KOPT-K1 (cell line): ENCODE measurements around the gene SLC44A1.

Experiments used
- H3K27ac ChIP-seq: fragments of 200-600 bp; sonication (generic); 2 replicates; pipeline ENCODE4 v1.5.1; 2016; ENCODE audit warnings: antibody characterized with exemption, mild to moderate bottlenecking, low read depth, low read length; ENCODE audit not compliant: poor library complexity, severe bottlenecking
- H3K36me3 ChIP-seq: fragments of 200-600 bp; sonication (generic); 2 replicates; pipeline ENCODE4 v1.5.1; 2017; ENCODE audit warnings: antibody characterized with exemption, mild to moderate bottlenecking, low read length, moderate library complexity; ENCODE audit not compliant: insufficient read depth
- H3K9me3 ChIP-seq: fragments of 200-600 bp; sonication (generic); 2 replicates; pipeline ENCODE4 v1.5.1; 2017; ENCODE audit warnings: antibody characterized with exemption, low read length, mild to moderate bottlenecking; ENCODE audit not compliant: insufficient read depth, poor library complexity, severe bottlenecking

The SLC44A1 gene

DNA sequence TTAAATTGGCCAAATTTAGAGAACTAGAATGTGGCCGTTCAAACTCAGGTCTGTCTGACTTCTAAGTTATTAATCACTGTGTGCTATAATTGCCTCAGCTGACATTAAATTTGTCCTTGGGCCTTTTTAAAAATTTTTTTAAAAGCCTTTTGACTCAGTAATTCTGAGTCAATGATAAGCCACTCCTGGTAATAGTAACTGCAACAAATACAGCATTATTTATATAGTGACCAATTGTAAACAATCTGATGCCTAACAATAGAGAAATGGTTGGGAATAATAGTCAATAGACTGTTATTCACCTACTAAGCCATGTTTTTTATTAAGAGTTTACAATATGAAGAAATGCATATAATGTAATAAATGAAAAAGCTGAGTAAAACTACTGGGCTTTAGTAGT lies 132.4 kb downstream of the SLC44A1 start:
- Histone ChIP-seq H3K9me3 (no peaks in the 10 kb centered on the region), H3K36me3 (no peaks in the 10 kb centered on the region), H3K27ac (no peak overlapping the region)

- H3K27ac ChIP-seq, result peak overlapping the region; percentile 78
- no peaks in the 10 kb centered on the region for H3K36me3 ChIP-seq
- H3K9me3 ChIP-seq, result no peaks in the 10 kb centered on the region
These were observed 141.0 kb downstream of the SLC44A1 start for GRCh38 chr9:105385381-105385985.

DNA sequence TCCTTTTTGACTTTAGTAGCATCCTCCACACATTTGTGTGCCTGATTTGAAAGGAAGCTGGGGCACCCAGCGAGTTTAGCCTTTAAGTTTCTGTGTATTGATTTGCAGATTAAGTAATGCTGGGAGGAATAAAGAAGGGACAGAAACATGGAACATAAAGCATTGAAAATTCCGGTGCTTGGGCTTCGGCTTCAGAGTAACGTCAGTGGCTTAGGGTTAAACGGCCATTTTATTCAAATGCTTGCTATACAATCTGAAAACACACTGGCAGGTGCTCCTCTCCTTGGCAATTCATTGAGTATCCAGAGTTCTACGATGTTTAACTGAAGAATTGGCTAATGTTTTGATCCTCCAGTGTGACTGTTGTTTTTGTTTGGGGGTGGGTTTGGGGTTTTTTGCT lies 145.3 kb downstream of the SLC44A1 start:
- H3K27ac ChIP-seq, result no peak overlapping the region

GRCh38 chr9:105390871-105391270 lies 146.4 kb downstream of the SLC44A1 start:
- Histone ChIP-seq H3K27ac (no peak overlapping the region), H3K36me3 (no peaks in the 10 kb centered on the region), H3K9me3 (no peaks in the 10 kb centered on the region)

More for the DNA sequence above, 145.3 kb downstream of the SLC44A1 start:
- H3K36me3 ChIP-seq, result no peaks in the 10 kb centered on the region
- no peaks in the 10 kb centered on the region for H3K9me3 ChIP-seq

- Histone ChIP-seq H3K36me3 (no peaks in the 10 kb centered on the region), H3K27ac (no peak overlapping the region), H3K9me3 (no peaks in the 10 kb centered on the region)
These were observed 146.8 kb downstream of the SLC44A1 start for GRCh38 chr9:105391288-105391687.

- H3K36me3 ChIP-seq, result no peaks in the 10 kb centered on the region
- H3K27ac ChIP-seq, result no peak overlapping the region
- no peaks in the 10 kb centered on the region for H3K9me3 ChIP-seq
These were observed 148.1 kb downstream of the SLC44A1 start for GRCh38 chr9:105392531-105392930.

DNA sequence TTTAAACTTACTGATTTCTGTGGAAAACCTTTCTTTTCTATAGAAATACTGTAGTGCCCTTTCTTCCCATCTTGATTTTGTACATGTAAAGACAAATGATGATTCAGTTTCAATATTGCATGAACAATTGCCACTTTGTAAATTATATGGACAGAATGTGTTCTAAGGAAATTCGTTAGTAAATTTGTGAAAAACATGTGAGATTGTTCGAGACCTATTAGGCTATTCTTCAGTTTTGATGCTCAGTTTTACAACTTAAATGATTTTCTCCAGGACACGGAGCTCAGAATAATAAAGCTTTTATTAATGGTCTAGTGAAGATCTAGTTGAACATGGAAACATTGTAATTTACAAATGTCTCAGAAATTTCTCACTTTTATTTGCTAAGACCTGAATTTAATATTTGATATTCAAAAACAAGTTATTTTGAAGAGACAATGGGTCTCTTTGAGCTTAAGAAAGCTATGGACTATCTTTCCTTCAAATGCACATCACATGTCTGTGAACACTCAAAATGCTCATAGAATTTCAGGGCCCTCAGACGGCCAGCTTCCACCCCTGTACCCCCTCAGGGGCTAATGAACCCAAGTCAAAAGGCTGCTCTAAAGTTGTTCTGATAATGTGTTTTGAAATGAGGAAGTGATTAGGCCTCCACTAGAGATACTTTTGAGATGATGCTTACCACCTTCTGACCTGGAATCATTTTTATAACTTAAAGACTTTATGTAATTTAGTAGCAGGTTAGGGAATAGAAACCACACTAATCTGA lies 149.3 kb downstream of the SLC44A1 start:
- Histone ChIP-seq H3K27ac (no peak overlapping the region), H3K9me3 (no peaks in the 10 kb centered on the region), H3K36me3 (no peaks in the 10 kb centered on the region)

GRCh38 chr9:105396441-105396840 lies 152.0 kb downstream of the SLC44A1 start:
- H3K36me3 ChIP-seq, result no peaks in the 10 kb centered on the region
- no peak overlapping the region for H3K27ac ChIP-seq
- no peaks in the 10 kb centered on the region for H3K9me3 ChIP-seq

DNA sequence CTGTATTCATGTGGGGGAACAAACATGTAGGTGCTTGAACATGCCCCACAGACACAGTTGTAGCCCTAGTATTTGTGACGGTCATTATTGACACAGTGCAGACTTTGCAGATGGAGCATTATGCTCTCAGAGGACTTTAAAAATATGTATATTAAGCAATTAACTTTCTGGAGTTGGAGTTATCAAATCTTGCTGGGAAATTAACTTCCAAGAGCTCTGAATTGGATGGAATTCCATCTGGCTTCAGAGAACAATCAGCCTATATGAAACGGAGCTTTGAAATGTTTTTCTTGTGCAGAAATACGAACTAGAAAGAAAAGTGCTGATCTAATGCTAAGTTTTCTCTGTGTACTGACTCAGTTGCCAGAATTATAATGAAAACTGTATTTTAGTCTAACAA lies 152.4 kb downstream of the SLC44A1 start:
- Histone ChIP-seq H3K9me3 (no peaks in the 10 kb centered on the region), H3K36me3 (no peaks in the 10 kb centered on the region), H3K27ac (no peak overlapping the region)

DNA sequence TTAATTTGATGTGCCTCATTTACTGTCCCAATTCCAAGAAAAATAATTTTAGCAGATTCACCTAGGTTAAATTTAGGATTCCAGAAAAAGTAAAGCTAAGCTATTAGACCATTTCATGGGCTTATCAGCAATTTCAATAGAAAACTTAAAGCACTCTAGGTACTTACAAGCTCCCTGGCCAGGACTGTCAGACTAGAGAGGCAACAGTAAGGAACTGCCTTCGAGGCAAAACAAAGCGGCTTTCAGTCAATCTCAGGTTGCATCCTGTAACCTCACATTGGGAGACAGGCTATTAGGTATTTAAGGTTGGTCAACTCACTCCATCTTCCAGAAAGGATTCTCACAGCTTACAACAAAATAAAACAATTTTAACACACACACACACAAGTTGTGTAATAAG lies 154.7 kb downstream of the SLC44A1 start:
- Histone ChIP-seq H3K9me3 (no peaks in the 10 kb centered on the region), H3K36me3 (no peaks in the 10 kb centered on the region), H3K27ac (no peak overlapping the region)

- Histone ChIP-seq H3K36me3 (no peaks in the 10 kb centered on the region), H3K27ac (no peak overlapping the region), H3K9me3 (no peaks in the 10 kb centered on the region)
These were observed 157.2 kb downstream of the SLC44A1 start for GRCh38 chr9:105401651-105402050.

DNA sequence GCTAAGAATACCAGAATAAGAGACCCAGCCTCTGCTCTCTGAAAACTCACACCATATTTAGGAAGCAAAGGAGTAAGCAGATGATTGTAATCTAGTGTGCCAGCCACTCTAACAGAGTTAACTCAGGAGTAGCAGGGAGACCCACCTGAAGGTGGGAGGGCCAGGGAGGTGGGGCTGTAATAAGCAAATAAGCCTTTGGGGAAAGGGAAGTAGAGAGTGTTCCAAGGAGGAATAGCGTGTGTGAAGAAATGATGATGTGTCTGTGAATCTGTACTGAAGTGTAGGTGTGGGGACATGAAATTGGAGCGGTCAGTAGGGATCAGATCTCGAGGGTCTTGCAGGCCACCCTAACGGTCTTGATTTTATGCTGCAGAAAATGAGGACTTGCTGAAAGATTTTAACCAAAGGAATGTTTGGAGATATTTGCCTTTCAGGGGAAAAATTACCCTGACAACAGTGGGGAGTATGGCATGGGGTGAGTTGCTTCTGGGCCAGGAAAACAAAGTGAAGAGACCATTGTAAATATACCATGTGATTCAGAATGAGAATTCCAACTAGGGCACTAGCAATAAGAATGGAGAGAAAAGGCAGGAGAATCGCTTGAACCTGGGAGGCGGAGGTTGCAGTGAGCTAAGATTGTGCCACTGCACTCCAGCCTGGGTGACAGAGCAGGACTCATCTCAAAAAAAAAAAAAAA lies 159.2 kb downstream of the SLC44A1 start:
- no peaks in the 10 kb centered on the region for H3K36me3 ChIP-seq
- H3K27ac ChIP-seq, result no peak overlapping the region
- H3K9me3 ChIP-seq, result no peaks in the 10 kb centered on the region

GRCh38 chr9:105405514-105406131 lies 161.2 kb downstream of the SLC44A1 start:
- Histone ChIP-seq H3K27ac (no peak overlapping the region), H3K36me3 (no peaks in the 10 kb centered on the region), H3K9me3 (no peaks in the 10 kb centered on the region)

DNA sequence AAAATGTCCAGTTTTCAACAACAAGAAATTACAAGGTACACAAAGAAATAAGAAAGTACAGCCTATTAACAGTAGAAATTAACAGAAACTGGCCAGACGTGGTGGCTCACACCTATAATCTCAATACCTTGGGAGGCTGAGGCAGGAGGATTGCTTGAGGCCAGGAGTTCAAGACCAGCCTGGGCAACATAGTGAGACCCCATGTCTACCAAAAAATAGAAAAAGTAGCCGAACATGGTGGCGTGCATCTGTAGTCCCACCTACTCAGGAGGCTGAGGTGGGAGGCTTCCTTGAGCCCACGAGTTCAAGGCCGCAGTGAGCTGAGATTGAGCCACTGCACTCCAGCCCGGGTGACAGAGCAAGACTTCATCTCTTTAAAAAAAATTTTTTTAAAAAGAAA lies 161.9 kb downstream of the SLC44A1 start:
- no peaks in the 10 kb centered on the region for H3K36me3 ChIP-seq
- H3K27ac ChIP-seq, result no peak overlapping the region
- no peaks in the 10 kb centered on the region for H3K9me3 ChIP-seq

GRCh38 chr9:105413525-105413924 lies 169.1 kb downstream of the SLC44A1 start:
- Histone ChIP-seq H3K36me3 (no peaks in the 10 kb centered on the region), H3K9me3 (no peaks in the 10 kb centered on the region), H3K27ac (no peak overlapping the region)
